HepG2 (cell line): ENCODE results near the gene RPP25L. TPM values are rescaled to one million over a fixed set of nuclear protein-coding genes. Genes with fewer than 3 reads are reported as not detected.

Experiments used
- ASH2L ChIP-seq: fragments of 300-600, 200-600 bp; sonication (generic); IDR thresholded peaks from 2 replicates; pipeline ENCODE4 v1.7.0; 2017; ENCODE audit warnings: low read depth, mild to moderate bottlenecking, moderate library complexity, mixed read lengths, low read length; ENCODE audit not compliant: insufficient read length
- BRCA1 ChIP-seq: sonication (generic); formaldehyde crosslinking; IDR thresholded peaks from 2 replicates; pipeline ENCODE4 v1.4.0; 2020; ENCODE audit warnings: missing genetic modification reagents
- HIVEP1 ChIP-seq: sonication (generic); formaldehyde crosslinking; IDR thresholded peaks from 2 replicates; pipeline ENCODE4 v1.4.0; 2020; ENCODE audit warnings: mild to moderate bottlenecking, missing genetic modification reagents
- KMT2B ChIP-seq: IDR thresholded peaks from 2 replicates; pipeline ENCODE4 v1.6.1; 2016; ENCODE audit warnings: missing genetic modification reagents, missing compliant biosample characterization
- LRRFIP1 ChIP-seq: sonication (generic); formaldehyde crosslinking; conservative IDR thresholded peaks from 2 replicates; pipeline ENCODE4 v1.4.0; 2020; ENCODE audit warnings: missing genetic modification reagents
- MIXL1 ChIP-seq: IDR thresholded peaks from 2 replicates; pipeline ENCODE4 v1.6.1; 2016
- MXI1 ChIP-seq: IDR thresholded peaks from 3 replicates; pipeline ENCODE4 v1.6.1; 2012; ENCODE audit warnings: low read depth, low read length, inconsistent platforms, borderline replicate concordance
- NFRKB ChIP-seq: fragments of 450-650 bp; IDR thresholded peaks from 2 replicates; pipeline ENCODE4 v1.6.1; 2017
- NR3C1 ChIP-seq: sonication (generic); formaldehyde crosslinking; IDR thresholded peaks from 2 replicates; pipeline ENCODE4 v1.4.0; 2020; ENCODE audit warnings: missing genetic modification reagents
- PCBP1 ChIP-seq: fragments of 200-400 bp; formaldehyde crosslinking; IDR thresholded peaks from 2 replicates; pipeline ENCODE4 v1.6.1; 2017; ENCODE audit warnings: mild to moderate bottlenecking, low read depth, low read length, borderline replicate concordance
- PPARG ChIP-seq: conservative IDR thresholded peaks from 2 replicates; pipeline ENCODE4 v1.6.1; 2016; ENCODE audit warnings: missing biosample characterization, missing genetic modification reagents
- REL ChIP-seq: sonication (generic); formaldehyde crosslinking; conservative IDR thresholded peaks from 2 replicates; pipeline ENCODE4 v1.8.0; 2022; ENCODE audit warnings: mild to moderate bottlenecking, missing genetic modification reagents, moderate library complexity
- ZFP41 ChIP-seq: sonication (generic); formaldehyde crosslinking; IDR thresholded peaks from 2 replicates; pipeline ENCODE4 v1.4.0; 2020; ENCODE audit warnings: mild to moderate bottlenecking, missing genetic modification reagents, borderline replicate concordance
- ZNF280B ChIP-seq: sonication (generic); formaldehyde crosslinking; IDR thresholded peaks from 2 replicates; pipeline ENCODE4 v1.5.0; 2020; ENCODE audit warnings: missing genetic modification reagents, mild to moderate bottlenecking, borderline replicate concordance
- ZNF33B ChIP-seq: sonication (generic); formaldehyde crosslinking; IDR thresholded peaks from 2 replicates; pipeline ENCODE4 v1.5.1; 2020; ENCODE audit warnings: mild to moderate bottlenecking, missing genetic modification reagents
- ZNF646 ChIP-seq: sonication (generic); formaldehyde crosslinking; IDR thresholded peaks from 2 replicates; pipeline ENCODE4 v1.9.0; 2021; ENCODE audit warnings: mild to moderate bottlenecking, missing genetic modification reagents
- ZNF782 ChIP-seq: sonication (generic); formaldehyde crosslinking; IDR thresholded peaks from 2 replicates; pipeline ENCODE4 v1.4.0; 2020; ENCODE audit warnings: missing genetic modification reagents, mild to moderate bottlenecking, borderline replicate concordance
- polyA plus RNA-seq, 8 experiments: library from polyadenylated mRNA; depleted of rRNA in 3 of 8; stranded (reverse) in 7 of 8; unstranded in 1 of 8; fragments of >200 nt; fragmentation: Illumina TruSeq in 4 of 8; extraction: Trizol in 4 of 8; gene quantifications; 2 replicates each; pipeline versions ENCODE4 v1.2.1 to v1.2.3, GENCODE V29; 2011 to 2016; ENCODE audit warnings: low read depth in 4 of 8, missing spikeins in 1 of 8, mixed read lengths in 1 of 8; ENCODE audit not compliant: insufficient read depth in 1 of 8
- total RNA-seq, 5 experiments: library from RNA; depleted of rRNA; stranded (reverse); fragments of >200 nt; fragmentation: Illumina TruSeq; extraction: Trizol; gene quantifications; 2 replicates each; pipeline ENCODE4 v1.2.3, GENCODE V29; 2016; ENCODE audit warnings: low read depth in 1 of 5

The RPP25L gene
- total and polyA plus RNA-seq, 2 of the 13 experiments (the other 11 are each of a cell fraction or from before 2014, with no cell fraction given) = 24.5 to 27.3 TPM

- no peak for TF ChIP-seq ZNF646 (CRISPR knock-in tag)
- 0 out of 2 replicates have a peak, but pooled peaks have one; percentile 51 for TF ChIP-seq KMT2B (CRISPR knock-in tag)
- no peak for TF ChIP-seq LRRFIP1 (CRISPR knock-in tag)
- no peak for TF ChIP-seq ZNF33B (CRISPR knock-in tag)
- TF ChIP-seq NFRKB = no peak
- TF ChIP-seq REL (CRISPR knock-in tag) = no peak; the same call in 1 of the 2 replicates
- TF ChIP-seq NR3C1 = no peak
- TF ChIP-seq MXI1 = peak; percentile 66; the same call in 1 of the 3 replicates
- no peak for TF ChIP-seq MIXL1
- TF ChIP-seq PPARG = peak; percentile 32; the same call in 1 of the 2 replicates
- no peak for TF ChIP-seq ZFP41 (CRISPR knock-in tag)
- no peak for TF ChIP-seq ASH2L
- no peak for TF ChIP-seq ZNF280B (CRISPR knock-in tag)
- no peak; the same call in 1 of the 2 replicates for TF ChIP-seq ZNF782
- TF ChIP-seq BRCA1 = no peak
- TF ChIP-seq HIVEP1 = peak; percentile 53; the same call in 1 of the 2 replicates
- TF ChIP-seq PCBP1 = 0 out of 2 replicates have a peak, but pooled peaks have one; percentile 60
Observed at GRCh38 chr9:34611811-34612787, at the start of gene RPP25L (continued).
